ENCODE results near the gene KRTAP10-1. TPM values are rescaled to one million over a fixed set of nuclear protein-coding genes. Genes with fewer than 3 reads are reported as not detected.

The KRTAP10-1 gene
- total and polyA plus RNA-seq, 2 experiments from 2014 or later: not detected

- no peak overlapping the region for H3K27ac ChIP-seq
- no peaks in the 10 kb centered on the region for H4K20me1 ChIP-seq (ENCODE audit: insufficient read depth)
- no peaks in the 10 kb centered on the region for H3K79me2 ChIP-seq (ENCODE audit: insufficient read depth)
- DNase-seq: no peak
- 31 to 64% methylated on average over 1 of the region's 1 CpG for WGBS, 2 experiments (ENCODE audit: low coverage in 1 of 2, low lambda C conversion rate in 2 of 2, missing lambda C conversion rate in 2 of 2)
- no peak overlapping the region for H3K9ac ChIP-seq
- no peak overlapping the region for H3K4me2 ChIP-seq (ENCODE audit: unreplicated experiment)
- no peaks in the 10 kb centered on the region for H3K4me1 ChIP-seq (ENCODE audit: insufficient read depth)
- H3K36me3 ChIP-seq (ENCODE audit: low read depth): no peaks in the 10 kb centered on the region
- in situ Hi-C loops (cut with MboI): loop anchor here (25.0 kb wide), 1 partner anchor 414 kb away; the partner anchor contains the start of gene SLX9
- no peak overlapping the region for H3K4me3 ChIP-seq
- no peaks in the 10 kb centered on the region for H3K9me3 ChIP-seq (ENCODE audit: low read depth)
- H3F3A ChIP-seq (ENCODE audit: insufficient read depth): no peaks in the 10 kb centered on the region
- H3K9me2 ChIP-seq (ENCODE audit: insufficient read depth): no peaks in the 10 kb centered on the region
- no peaks in the 10 kb centered on the region for H3K27me3 ChIP-seq (replicated peaks; ENCODE audit: insufficient read depth)
- TF ChIP-seq EZH2 (IDR thresholded peaks at IDR 0.05; ENCODE audit: insufficient read depth, poor library complexity, severe bottlenecking) (no peak), EZH2phosphoT487 (IDR thresholded peaks at IDR 0.05; ENCODE audit: insufficient read depth, low read depth) (no peak)
- no peak overlapping the region for H2AFZ ChIP-seq
These were observed 16.2 kb downstream of the KRTAP10-1 start for GRCh38 chr21:44523567-44524413.

GRCh38 chr21:44522753-44523204 lies 17.2 kb downstream of the KRTAP10-1 start:
- no peak for DNase-seq
- H3K9me3 ChIP-seq (ENCODE audit: low read depth): no peaks in the 10 kb centered on the region
- no peaks in the 10 kb centered on the region for H3K79me2 ChIP-seq (ENCODE audit: insufficient read depth)
- peaks cover 2% of the 10 kb centered on the region; the same call in 1 of the 2 replicates for H3K27me3 ChIP-seq (replicated peaks; ENCODE audit: insufficient read depth)
- WGBS, 2 experiments (ENCODE audit: low coverage in 1 of 2, low lambda C conversion rate in 2 of 2, missing lambda C conversion rate in 2 of 2): 73 to 80% methylated on average over 1 of the region's 1 CpG
- no peaks in the 10 kb centered on the region for H4K20me1 ChIP-seq (ENCODE audit: insufficient read depth)
- in situ Hi-C loops (cut with MboI): loop anchor here (25.0 kb wide), 1 partner anchor 415 kb away; the partner anchor contains the start of gene SLX9
- TF ChIP-seq EZH2phosphoT487 (IDR thresholded peaks at IDR 0.05; ENCODE audit: insufficient read depth, low read depth) (no peak), EZH2 (IDR thresholded peaks at IDR 0.05; ENCODE audit: insufficient read depth, poor library complexity, severe bottlenecking) (no peak)
- H2AFZ ChIP-seq: no peak overlapping the region
- H3K4me3 ChIP-seq: no peak overlapping the region
- H3K4me1 ChIP-seq (ENCODE audit: insufficient read depth): no peaks in the 10 kb centered on the region
- H3K9me2 ChIP-seq (ENCODE audit: insufficient read depth): no peaks in the 10 kb centered on the region
- no peak overlapping the region for H3K4me2 ChIP-seq (ENCODE audit: unreplicated experiment)
- H3K27ac ChIP-seq: no peak overlapping the region
- H3K9ac ChIP-seq: no peak overlapping the region
- no peaks in the 10 kb centered on the region for H3F3A ChIP-seq (ENCODE audit: insufficient read depth)
- no peaks in the 10 kb centered on the region for H3K36me3 ChIP-seq (ENCODE audit: low read depth)

GRCh38 chr21:44521928-44522752 lies 17.9 kb downstream of the KRTAP10-1 start:
- Histone ChIP-seq H3K4me2 (ENCODE audit: unreplicated experiment) (no peak overlapping the region), H3K9me3 (ENCODE audit: low read depth) (no peaks in the 10 kb centered on the region), H3K4me3 (no peak overlapping the region), H4K20me1 (ENCODE audit: insufficient read depth) (no peaks in the 10 kb centered on the region), H3F3A (ENCODE audit: insufficient read depth) (no peaks in the 10 kb centered on the region), H3K4me1 (ENCODE audit: insufficient read depth) (no peaks in the 10 kb centered on the region), H2AFZ (no peak overlapping the region), H3K9ac (no peak overlapping the region), H3K27me3 (replicated peaks; ENCODE audit: insufficient read depth) (peaks cover 3% of the 10 kb centered on the region; the same call in 1 of the 2 replicates), H3K36me3 (ENCODE audit: low read depth) (no peaks in the 10 kb centered on the region), H3K79me2 (ENCODE audit: insufficient read depth) (no peaks in the 10 kb centered on the region), H3K27ac (no peak overlapping the region), H3K9me2 (ENCODE audit: insufficient read depth) (no peaks in the 10 kb centered on the region)
- 72 to 75% methylated on average over 26 to 33 of the region's 33 CpGs for WGBS, 2 experiments (ENCODE audit: low coverage in 1 of 2, low lambda C conversion rate in 2 of 2, missing lambda C conversion rate in 2 of 2)
- no peak for DNase-seq
- in situ Hi-C loops (cut with MboI): loop anchor here (25.0 kb wide), 1 partner anchor 415 kb away; the partner anchor contains the start of gene SLX9
- TF ChIP-seq EZH2 (IDR thresholded peaks at IDR 0.05; ENCODE audit: insufficient read depth, poor library complexity, severe bottlenecking) (no peak), EZH2phosphoT487 (IDR thresholded peaks at IDR 0.05; ENCODE audit: insufficient read depth, low read depth) (no peak)

- TF ChIP-seq EZH2phosphoT487 (IDR thresholded peaks at IDR 0.05; ENCODE audit: insufficient read depth, low read depth): no peak
- no peak for TF ChIP-seq EZH2 (IDR thresholded peaks at IDR 0.05; ENCODE audit: insufficient read depth, poor library complexity, severe bottlenecking)
- H3K4me2 ChIP-seq (ENCODE audit: unreplicated experiment): no peak overlapping the region
- H3K4me3 ChIP-seq: no peak overlapping the region
- H3K79me2 ChIP-seq (ENCODE audit: insufficient read depth): no peaks in the 10 kb centered on the region
- no peaks in the 10 kb centered on the region for H3F3A ChIP-seq (ENCODE audit: insufficient read depth)
- in situ Hi-C loops (cut with MboI): loop anchor here (25.0 kb wide), 1 partner anchor 416 kb away; the partner anchor contains the start of gene SLX9
- no peaks in the 10 kb centered on the region for H3K36me3 ChIP-seq (ENCODE audit: low read depth)
- no peak overlapping the region for H2AFZ ChIP-seq
- H3K9me3 ChIP-seq (ENCODE audit: low read depth): no peaks in the 10 kb centered on the region
- no peaks in the 10 kb centered on the region for H3K9me2 ChIP-seq (ENCODE audit: insufficient read depth)
- no peaks in the 10 kb centered on the region for H3K4me1 ChIP-seq (ENCODE audit: insufficient read depth)
- no peak overlapping the region for H3K27ac ChIP-seq
- H4K20me1 ChIP-seq (ENCODE audit: insufficient read depth): no peaks in the 10 kb centered on the region
- peaks cover 3% of the 10 kb centered on the region; the same call in 1 of the 2 replicates for H3K27me3 ChIP-seq (replicated peaks; ENCODE audit: insufficient read depth)
- DNase-seq: no peak
- no peak overlapping the region for H3K9ac ChIP-seq
- 68 to 69% methylated on average over 16 to 22 of the region's 22 CpGs for WGBS, 2 experiments (ENCODE audit: low coverage in 1 of 2, low lambda C conversion rate in 2 of 2, missing lambda C conversion rate in 2 of 2)
These were observed 18.6 kb downstream of the KRTAP10-1 start for GRCh38 chr21:44521301-44521927.
